Heart left ventricle (tissue), 13 donors: ENCODE measurements around the gene CSH2.
"Not testable (repeated sequence)": the region's sequence is repeated elsewhere in the genome, so short reads cannot be mapped to it uniquely, and the experiment has no call there.

Experiments used
- POLR2A ChIP-seq, 2 donors: fragments of 450-650 bp; IDR thresholded peaks; one replicate each; pipeline ENCODE4 v1.6.1; 2017; ENCODE audit warnings: antibody characterized with exemption in 2 of 2, mild to moderate bottlenecking in 2 of 2, moderate library complexity in 2 of 2
- TF ChIP-seq, protein P1 (sequence below), 12 donors: fragments of 200-600 bp; sonication (generic) in 4 of 12; IDR thresholded peaks; one replicate each; pipeline versions ENCODE4 v1.5.0 to v1.8.0; 2018 to 2022; ENCODE audit warnings: antibody characterized with exemption in 12 of 12, mild to moderate bottlenecking in 5 of 12
- donor health status: ischemic (EF 13 %, LVEDD 7.1; RV severe dilation, severe dysfunction).
- donor health status: DM: no; HTN: yes; CAD: no.
- donor health status: DM: no; HTN: no; CAD: no.
- donor health status: ischemic (EF 25% LVEDD 6.9; RV normal size, moderate dysfunction).
- donor health status: ischemic (EF 25% LVEDD 5.7; RV mildly dilated, moderate dysfunction).
- donor health status: ischemic (EF 35%, LVEDD 5.7; RV mildly dilated, moderate dysfunction).
- donor health status: nonischemic (EF 11% LVEDD 7.7; RV severe dilation, severe dysfunction).
- donor health status: DM: yes; HTN: yes; CAD: no.
- donor health status: PGD.
- donor health status: ischemic (EF 29% LVEDD 5.4; RV normal size, mild dysfunction).
- donor health status: nonischemic (EF 23%, LVEDD 6.1; RV moderate dilation, normal function).

DNA sequence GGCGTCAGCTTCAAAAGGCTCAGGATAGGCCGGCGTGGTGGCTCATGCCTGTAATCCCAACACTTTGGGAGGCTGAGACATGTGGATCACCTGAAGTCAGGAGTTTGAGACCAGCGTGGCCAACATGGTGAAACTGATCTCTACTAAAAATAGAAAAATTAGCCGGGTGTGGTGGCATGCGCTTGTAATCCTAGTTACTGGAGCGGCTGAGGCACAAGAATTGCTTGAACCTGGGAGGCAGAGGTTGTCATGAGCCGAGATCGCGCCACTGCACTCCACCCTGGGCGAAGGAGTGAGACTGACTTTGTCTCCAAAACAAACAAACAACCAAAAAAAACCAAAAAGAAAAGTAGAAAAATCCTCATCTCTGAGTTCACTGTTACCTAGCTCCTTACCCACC, 11.6 kb upstream of the CSH2 start:
- TF ChIP-seq, protein P1, sequence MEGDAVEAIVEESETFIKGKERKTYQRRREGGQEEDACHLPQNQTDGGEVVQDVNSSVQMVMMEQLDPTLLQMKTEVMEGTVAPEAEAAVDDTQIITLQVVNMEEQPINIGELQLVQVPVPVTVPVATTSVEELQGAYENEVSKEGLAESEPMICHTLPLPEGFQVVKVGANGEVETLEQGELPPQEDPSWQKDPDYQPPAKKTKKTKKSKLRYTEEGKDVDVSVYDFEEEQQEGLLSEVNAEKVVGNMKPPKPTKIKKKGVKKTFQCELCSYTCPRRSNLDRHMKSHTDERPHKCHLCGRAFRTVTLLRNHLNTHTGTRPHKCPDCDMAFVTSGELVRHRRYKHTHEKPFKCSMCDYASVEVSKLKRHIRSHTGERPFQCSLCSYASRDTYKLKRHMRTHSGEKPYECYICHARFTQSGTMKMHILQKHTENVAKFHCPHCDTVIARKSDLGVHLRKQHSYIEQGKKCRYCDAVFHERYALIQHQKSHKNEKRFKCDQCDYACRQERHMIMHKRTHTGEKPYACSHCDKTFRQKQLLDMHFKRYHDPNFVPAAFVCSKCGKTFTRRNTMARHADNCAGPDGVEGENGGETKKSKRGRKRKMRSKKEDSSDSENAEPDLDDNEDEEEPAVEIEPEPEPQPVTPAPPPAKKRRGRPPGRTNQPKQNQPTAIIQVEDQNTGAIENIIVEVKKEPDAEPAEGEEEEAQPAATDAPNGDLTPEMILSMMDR (IDR thresholded peaks at IDR 0.05): not testable (repeated sequence)
- not testable (repeated sequence) for TF ChIP-seq POLR2A (IDR thresholded peaks at IDR 0.05)
